ENCODE data around the gene SMYD2.

GRCh38 chr1:214281720-214282629 lies 1.0 kb downstream of the SMYD2 start:
- TF ChIP-seq EZH2phosphoT487 (IDR thresholded peaks at IDR 0.05; ENCODE audit: low read depth, severe bottlenecking, unreplicated experiment) (no peak), CTCF (IDR thresholded peaks at IDR 0.05; ENCODE audit: poor library complexity) (no peak), EZH2 (IDR thresholded peaks at IDR 0.05; ENCODE audit: borderline replicate concordance) (no peak)
